K562 (cell line): Measurements from ENCODE around the gene SIRPB2. TPM values are rescaled to one million over a fixed set of nuclear protein-coding genes. Genes with fewer than 3 reads are reported as not detected.

Experiments used
- ATAC-seq: fragments of 200-7000 bp; cut with Tn5 transposase; 3 replicates; pipeline ENCODE4 v1.9.1; 2020; ENCODE audit warnings: moderate library complexity
- BruUV-seq: library from RNA; stranded (reverse); fragments of 400-500 nt; replicated peaks from 2 replicates; lab custom pipeline; 2021; lab: Mats Ljungman, UMichigan
- CTCF ChIA-PET: fragments of 300-600 bp; formaldehyde crosslinking; extraction: SDS; loops from one replicate; lab custom pipeline; 2021; ENCODE audit warnings: low intra/inter-chr PET ratio; lab: Yijun Ruan, JAX
- POLR2A ChIA-PET: fragments of 300-600, 350-650 bp; sonication (Branson Sonifier 250); formaldehyde crosslinking; extraction: SDS; loops from one replicate; lab custom pipeline; 2021; ENCODE audit warnings: antibody characterized with exemption, inconsistent platforms; lab: Yijun Ruan, JAX
- DNase-seq, 4 experiments: peaks; one replicate each; pipeline versions ENCODE4 v3.0.0 to v3.0.0-alpha.2; 2011 to 2018; ENCODE audit warnings: low spot score in 3 of 4, mixed read lengths in 3 of 4; ENCODE audit errors: extremely low read depth in 1 of 4
- FAIRE-seq: peaks from 2 replicates; lab custom pipeline; 2011; peaks lifted over from hg19 to GRCh38; lab: Jason Lieb, UNC
- H2AFZ ChIP-seq: 2 replicates; pipeline ENCODE4 v1.6.0; 2011; ENCODE audit warnings: low read depth, low read length, control low read depth, inconsistent platforms
- H3K27ac ChIP-seq: fragments of 200-600 bp; 3 replicates; pipeline ENCODE4 v1.8.0; 2011; ENCODE audit warnings: low read depth, mild to moderate bottlenecking, control low read depth, inconsistent platforms, low read length, moderate library complexity, mixed read lengths; ENCODE audit errors: extremely low read depth
- H3K27me3 ChIP-seq, 2 experiments: fragments of 300-600 bp in 1 of 2; 2 replicates in 1 of 2; 3 replicates in 1 of 2; pipeline versions ENCODE4 v1.6.0 to v1.8.0; 2011; ENCODE audit warnings: inconsistent platforms in 2 of 2, low read length in 2 of 2, mild to moderate bottlenecking in 1 of 2, mixed read lengths in 1 of 2, moderate library complexity in 1 of 2; ENCODE audit not compliant: control insufficient read depth in 2 of 2, insufficient read depth in 2 of 2
- H3K36me3 ChIP-seq: fragments of 300-600 bp; 3 replicates; pipeline ENCODE4 v1.8.0; 2011; ENCODE audit warnings: mild to moderate bottlenecking, low read length, inconsistent platforms; ENCODE audit not compliant: control insufficient read depth, insufficient read depth
- H3K4me1 ChIP-seq, 2 experiments: fragments of 200-600 bp in 1 of 2; replicated peaks in 1 of 2; 2 replicates in 1 of 2; 3 replicates in 1 of 2; pipeline versions ENCODE4 v1.5.1 to v1.8.0; 2011; ENCODE audit warnings: inconsistent platforms in 2 of 2, low read length in 2 of 2, mild to moderate bottlenecking in 1 of 2, mixed read lengths in 1 of 2, moderate library complexity in 1 of 2; ENCODE audit not compliant: control insufficient read depth in 2 of 2, insufficient read depth in 2 of 2
- H3K4me2 ChIP-seq: 2 replicates; pipeline ENCODE4 v1.6.1; 2011; ENCODE audit warnings: low read length, control low read depth, inconsistent platforms, mixed read lengths; ENCODE audit not compliant: insufficient read depth
- H3K4me3 ChIP-seq: fragments of 200-600 bp; sonication (generic), shearing (Covaris generic); 2 replicates; pipeline ENCODE4 v1.5.1; 2016; ENCODE audit warnings: control low read depth, inconsistent platforms
- H3K79me2 ChIP-seq: fragments of 200-600 bp; 3 replicates; pipeline ENCODE4 v1.8.0; 2011; ENCODE audit warnings: low read length, inconsistent platforms; ENCODE audit not compliant: control insufficient read depth, insufficient read depth
- H3K9ac ChIP-seq, 2 experiments: 2 replicates each; pipeline versions ENCODE4 v1.6.0 to v1.6.1; 2011; ENCODE audit warnings: low read depth in 2 of 2, low read length in 2 of 2, control low read depth in 1 of 2, inconsistent platforms in 1 of 2, mild to moderate bottlenecking in 1 of 2, mixed read lengths in 1 of 2; ENCODE audit not compliant: insufficient read depth in 1 of 2
- H3K9me1 ChIP-seq: one replicate; pipeline ENCODE4 v1.6.0; 2011; ENCODE audit warnings: inconsistent platforms, mild to moderate bottlenecking, low read length, moderate library complexity; ENCODE audit not compliant: control insufficient read depth, insufficient read depth
- H3K9me3 ChIP-seq: replicated peaks from 2 replicates; pipeline ENCODE4 v1.5.1; 2011; ENCODE audit warnings: low read depth, low read length, inconsistent platforms; ENCODE audit not compliant: control insufficient read depth, insufficient read depth
- H4K20me1 ChIP-seq: replicated peaks from 2 replicates; pipeline ENCODE4 v1.6.1; 2011; ENCODE audit warnings: low read length, inconsistent platforms, mixed read lengths; ENCODE audit not compliant: control insufficient read depth, insufficient read depth
- BMI1 ChIP-seq: fragments of 150-350 bp; IDR thresholded peaks from 2 replicates; pipeline ENCODE4 v1.6.1; 2014; ENCODE audit warnings: low read length
- CEBPB ChIP-seq: fragments of 450-650 bp; IDR thresholded peaks from 2 replicates; pipeline ENCODE4 v1.6.1; 2016; ENCODE audit warnings: missing genetic modification characterization, missing compliant biosample characterization
- CTCF ChIP-seq, 3 experiments: IDR thresholded peaks in 2 of 3; conservative IDR thresholded peaks in 1 of 3; 2 replicates each; pipeline ENCODE4 v1.5.1; 2011 to 2012; ENCODE audit warnings: low read length in 3 of 3, mild to moderate bottlenecking in 3 of 3, control low read depth in 2 of 3, improper control_type of control experiment in 1 of 3, inconsistent platforms in 1 of 3, low read depth in 1 of 3, mixed read lengths in 1 of 3, moderate library complexity in 1 of 3; ENCODE audit not compliant: insufficient read depth in 2 of 3
- EWSR1 ChIP-seq: fragments of 450-650 bp; IDR thresholded peaks from 2 replicates; pipeline ENCODE4 v1.6.1; 2018; ENCODE audit warnings: borderline replicate concordance, mild to moderate bottlenecking, low read depth, moderate library complexity; ENCODE audit not compliant: partially characterized antibody
- FOXO4 ChIP-seq: fragments of 450-650 bp; formaldehyde crosslinking; IDR thresholded peaks from 2 replicates; pipeline ENCODE4 v1.4.0; 2020; ENCODE audit warnings: mild to moderate bottlenecking, moderate library complexity
- HLTF ChIP-seq: fragments of 450-650 bp; IDR thresholded peaks from 2 replicates; pipeline ENCODE4 v1.6.1; 2016
- POLR3G ChIP-seq: IDR thresholded peaks from 2 replicates; pipeline ENCODE4 v1.6.1; 2011; ENCODE audit not compliant: insufficient read length, insufficient replicate concordance; ENCODE audit errors: extremely low read depth
- RAD21 ChIP-seq, 2 experiments: fragments of 250-450 bp in 1 of 2; fragments of 450-650 bp in 1 of 2; sonication (Bioruptor Pico) in 1 of 2; formaldehyde crosslinking in 1 of 2; IDR thresholded peaks in 1 of 2; conservative IDR thresholded peaks in 1 of 2; 2 replicates each; pipeline versions ENCODE4 v1.4.0 to v1.8.0; 2020 to 2022; ENCODE audit warnings: mild to moderate bottlenecking in 2 of 2, moderate library complexity in 1 of 2
- ZNF12 ChIP-seq: sonication (generic); formaldehyde crosslinking; IDR thresholded peaks from 2 replicates; pipeline ENCODE4 v1.4.0; 2020; ENCODE audit warnings: mild to moderate bottlenecking, missing genetic modification reagents
- ZNF263 ChIP-seq: sonication (generic); formaldehyde crosslinking; IDR thresholded peaks from 2 replicates; pipeline ENCODE4 v1.8.0; 2022; ENCODE audit warnings: mild to moderate bottlenecking, missing genetic modification reagents, borderline replicate concordance
- WGBS: fragments of 100-300 bp; shearing (Covaris generic); methylation state at CpG from one replicate; pipeline ENCODE4 v1.1.6; 2016; ENCODE audit warnings: low coverage, mixed read lengths; ENCODE audit not compliant: insufficient coverage; ENCODE audit errors: missing lambda C conversion rate; 5-methylcytosine and 5-hydroxymethylcytosine counted together
- in situ Hi-C: fragments of 300-500 bp; cut with MboI; formaldehyde crosslinking; loops from 4 replicates; pipeline ENCODE4 v1.15.0; 2018; ENCODE audit warnings: inconsistent platforms, mixed read lengths
- intact Hi-C: fragments of 100-400 bp; cut with micrococcal nuclease; formaldehyde crosslinking; loops from 2 replicates; pipeline ENCODE4 v1.14.2; 2022
- polyA plus RNA-seq, 8 experiments: library from polyadenylated mRNA; depleted of rRNA in 4 of 8; stranded (reverse) in 5 of 8; unstranded in 3 of 8; fragments of >200 nt; fragmentation: Nextera tagmentation in 2 of 8; fragmentation: Illumina TruSeq in 1 of 8; extraction: Ambion mirVana in 2 of 8; extraction: Trizol in 1 of 8; gene quantifications; 2 replicates each; pipeline versions ENCODE4 v1.2.1 to v1.2.3, GENCODE V29; 2011 to 2014; ENCODE audit warnings: inconsistent platforms in 1 of 8, missing spikeins in 1 of 8
- total RNA-seq, 7 experiments: library from RNA; depleted of rRNA in 6 of 7; stranded (reverse); fragments of >200 nt in 6 of 7; fragmentation: Illumina TruSeq in 2 of 7; extraction: Trizol in 2 of 7; gene quantifications; 2 replicates each; pipeline versions ENCODE4 v1.2.1 to v1.2.3, GENCODE V29; 2011 to 2021; ENCODE audit warnings: low replicate concordance in 1 of 7

Gene SIRPB2
- total and polyA plus RNA-seq, 9 of the 15 experiments (the other 6 are each of a cell fraction or from before 2014, with no cell fraction given): 0.07 TPM; not detected in 7

GRCh38 chr20:1535420-1536175 is 44.4 kb upstream of the SIRPB2 start (continued):
- no peak for TF ChIP-seq ZNF12 (CRISPR knock-in tag)

- FAIRE-seq: no peak
Measured at GRCh38 chr20:1534526-1534925, 43.3 kb upstream of the SIRPB2 start.

GRCh38 chr20:1533059-1533458 is 41.8 kb upstream of the SIRPB2 start:
- WGBS: 0% methylated on average over 4 of the region's 4 CpGs
- no peaks in the 10 kb centered on the region; a peak in 2 of 5 replicates for H3K27me3 ChIP-seq
- H3K4me1 ChIP-seq: no peaks in the 10 kb centered on the region; a peak in 1 of 5 replicates
- H3K4me2 ChIP-seq: no peak overlapping the region
- H3K9me1 ChIP-seq: no peaks in the 10 kb centered on the region
- H3K36me3 ChIP-seq: no peaks in the 10 kb centered on the region
- no peaks in the 10 kb centered on the region for H3K79me2 ChIP-seq
- no peak overlapping the region for H2AFZ ChIP-seq
- ChIA-PET CTCF (no interaction called here), POLR2A (no interaction called here)
- no TSS peak for BruUV-seq
- DNase-seq: peak in 1 of 4 experiments; percentile 4
- 0 out of 3 replicates have a peak, but pooled peaks have one; percentile 47 for ATAC-seq
- H3K9me3 ChIP-seq: no peaks in the 10 kb centered on the region
- H4K20me1 ChIP-seq: no peaks in the 10 kb centered on the region
- no peak overlapping the region for H3K9ac ChIP-seq
- in situ Hi-C loops (no loop called here), intact Hi-C loops (no loop called here)
- no peak overlapping the region for H3K27ac ChIP-seq
- no peak overlapping the region for H3K4me3 ChIP-seq
- FAIRE-seq: no peak
- TF ChIP-seq FOXO4 (CRISPR knock-in tag) (no peak), RAD21 (CRISPR knock-in tag; conservative IDR thresholded peaks at IDR 0.05 in 1 of 2, IDR thresholded peaks at IDR 0.05 in 1 of 2) (peak; percentile 15 to 46; a peak in 2 of 4 replicates), HLTF (no peak), CTCF (IDR thresholded peaks at IDR 0.05 in 2 of 3, conservative IDR thresholded peaks at IDR 0.05 in 1 of 3; ENCODE audit: insufficient read depth in 2 of 3, low read depth in 1 of 3, low read length in 3 of 3) (peak in 1 of 3 experiments; percentile 44; a peak in 2 of 6 replicates), POLR3G (no peak), BMI1 (no peak), CEBPB (no peak), EWSR1 (no peak)

More at GRCh38 chr20:1534526-1534925, 43.3 kb upstream of the SIRPB2 start:
- ATAC-seq (no peak), DNase-seq (no peak)
- intact Hi-C loops: no loop called here
- WGBS: 8% methylated on average over 5 of the region's 5 CpGs
- Histone ChIP-seq H4K20me1 (no peaks in the 10 kb centered on the region), H3K4me3 (no peak overlapping the region), H3K9ac (no peak overlapping the region), H3K9me3 (no peaks in the 10 kb centered on the region), H3K4me1 (no peaks in the 10 kb centered on the region; a peak in 1 of 5 replicates), H2AFZ (no peak overlapping the region), H3K4me2 (no peak overlapping the region), H3K36me3 (no peaks in the 10 kb centered on the region), H3K79me2 (no peaks in the 10 kb centered on the region), H3K27me3 (no peaks in the 10 kb centered on the region; a peak in 2 of 5 replicates), H3K27ac (no peak overlapping the region), H3K9me1 (no peaks in the 10 kb centered on the region)
- in situ Hi-C loops: no loop called here
- BruUV-seq: no TSS peak
- CTCF ChIA-PET: no interaction called here
- POLR2A ChIA-PET: no interaction called here
- no peak for TF ChIP-seq ZNF263 (CRISPR knock-in tag)
